A673 (cell line): ENCODE measurements around the gene DCC.

ENCODE experiments used
- EZH2 ChIP-seq: fragments of 200-600 bp; sonication (generic); IDR thresholded peaks from 2 replicates; pipeline ENCODE4 v1.6.1; 2017; ENCODE audit warnings: borderline replicate concordance, low read depth, mild to moderate bottlenecking, mixed read lengths, antibody characterized with exemption, low read length; ENCODE audit not compliant: poor library complexity, severe bottlenecking
- TF ChIP-seq, protein P1 (sequence below): fragments of 300-800, 200-600 bp; sonication (generic); conservative IDR thresholded peaks from 2 replicates; pipeline ENCODE4 v1.5.1; 2017; ENCODE audit warnings: low read depth, mild to moderate bottlenecking, antibody characterized with exemption, low read length, moderate library complexity, mixed read lengths

GRCh38 chr18:52323802-52324201 is 16.2 kb upstream of the DCC start:
- TF ChIP-seq, protein P1, sequence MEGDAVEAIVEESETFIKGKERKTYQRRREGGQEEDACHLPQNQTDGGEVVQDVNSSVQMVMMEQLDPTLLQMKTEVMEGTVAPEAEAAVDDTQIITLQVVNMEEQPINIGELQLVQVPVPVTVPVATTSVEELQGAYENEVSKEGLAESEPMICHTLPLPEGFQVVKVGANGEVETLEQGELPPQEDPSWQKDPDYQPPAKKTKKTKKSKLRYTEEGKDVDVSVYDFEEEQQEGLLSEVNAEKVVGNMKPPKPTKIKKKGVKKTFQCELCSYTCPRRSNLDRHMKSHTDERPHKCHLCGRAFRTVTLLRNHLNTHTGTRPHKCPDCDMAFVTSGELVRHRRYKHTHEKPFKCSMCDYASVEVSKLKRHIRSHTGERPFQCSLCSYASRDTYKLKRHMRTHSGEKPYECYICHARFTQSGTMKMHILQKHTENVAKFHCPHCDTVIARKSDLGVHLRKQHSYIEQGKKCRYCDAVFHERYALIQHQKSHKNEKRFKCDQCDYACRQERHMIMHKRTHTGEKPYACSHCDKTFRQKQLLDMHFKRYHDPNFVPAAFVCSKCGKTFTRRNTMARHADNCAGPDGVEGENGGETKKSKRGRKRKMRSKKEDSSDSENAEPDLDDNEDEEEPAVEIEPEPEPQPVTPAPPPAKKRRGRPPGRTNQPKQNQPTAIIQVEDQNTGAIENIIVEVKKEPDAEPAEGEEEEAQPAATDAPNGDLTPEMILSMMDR, result no peak
- TF ChIP-seq EZH2, result no peak
